Suprapubic skin (tissue), 4 donors: ENCODE results near the gene KRTAP10-3.

Experiments used
- EP300 ChIP-seq: sonication (generic); formaldehyde crosslinking; IDR thresholded peaks from one replicate; pipeline ENCODE4 v1.6.1; 2017; ENCODE audit warnings: antibody characterized with exemption
- POLR2A ChIP-seq, 2 donors: fragments of 450-650 bp; IDR thresholded peaks; one replicate each; pipeline ENCODE4 v1.6.1; 2017; ENCODE audit warnings: antibody characterized with exemption in 2 of 2, mild to moderate bottlenecking in 2 of 2, moderate library complexity in 2 of 2
- POLR2AphosphoS5 ChIP-seq, 3 donors: sonication (generic); formaldehyde crosslinking; IDR thresholded peaks; one replicate each; pipeline ENCODE4 v1.6.1; 2017; ENCODE audit warnings: antibody characterized with exemption in 3 of 3
- TF ChIP-seq, protein P1 (sequence below), 2 donors: fragments of 200-600 bp in 1 of 2; fragments of 450-650 bp in 1 of 2; sonication (generic) in 1 of 2; IDR thresholded peaks; one replicate each; pipeline ENCODE4 v1.5.1; 2016 to 2019; ENCODE audit warnings: antibody characterized with exemption in 2 of 2, mild to moderate bottlenecking in 1 of 2, moderate library complexity in 1 of 2

DNA sequence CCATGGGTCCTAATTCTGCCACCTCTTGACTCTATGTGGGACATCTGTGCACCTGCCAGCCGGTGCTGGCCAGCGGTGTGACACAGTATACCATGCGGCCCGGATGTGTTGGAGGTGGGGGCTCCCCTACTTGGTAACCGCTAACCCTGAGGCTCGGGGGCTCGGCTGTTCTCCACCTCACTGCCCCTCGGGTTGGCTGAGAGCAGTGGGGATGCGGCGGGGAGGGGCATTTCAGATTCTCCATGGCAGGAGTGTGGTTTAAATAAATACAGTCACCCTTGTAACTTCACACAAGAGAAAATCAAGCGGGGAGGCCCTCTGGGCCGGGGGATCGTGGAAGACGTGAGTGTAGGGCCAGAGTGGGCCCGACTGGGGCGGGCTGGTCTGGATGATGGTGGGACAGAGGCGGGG lies 29.6 kb downstream of the KRTAP10-3 start:
- TF ChIP-seq, protein P1, sequence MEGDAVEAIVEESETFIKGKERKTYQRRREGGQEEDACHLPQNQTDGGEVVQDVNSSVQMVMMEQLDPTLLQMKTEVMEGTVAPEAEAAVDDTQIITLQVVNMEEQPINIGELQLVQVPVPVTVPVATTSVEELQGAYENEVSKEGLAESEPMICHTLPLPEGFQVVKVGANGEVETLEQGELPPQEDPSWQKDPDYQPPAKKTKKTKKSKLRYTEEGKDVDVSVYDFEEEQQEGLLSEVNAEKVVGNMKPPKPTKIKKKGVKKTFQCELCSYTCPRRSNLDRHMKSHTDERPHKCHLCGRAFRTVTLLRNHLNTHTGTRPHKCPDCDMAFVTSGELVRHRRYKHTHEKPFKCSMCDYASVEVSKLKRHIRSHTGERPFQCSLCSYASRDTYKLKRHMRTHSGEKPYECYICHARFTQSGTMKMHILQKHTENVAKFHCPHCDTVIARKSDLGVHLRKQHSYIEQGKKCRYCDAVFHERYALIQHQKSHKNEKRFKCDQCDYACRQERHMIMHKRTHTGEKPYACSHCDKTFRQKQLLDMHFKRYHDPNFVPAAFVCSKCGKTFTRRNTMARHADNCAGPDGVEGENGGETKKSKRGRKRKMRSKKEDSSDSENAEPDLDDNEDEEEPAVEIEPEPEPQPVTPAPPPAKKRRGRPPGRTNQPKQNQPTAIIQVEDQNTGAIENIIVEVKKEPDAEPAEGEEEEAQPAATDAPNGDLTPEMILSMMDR (IDR thresholded peaks at IDR 0.05) = no peak
- TF ChIP-seq EP300 (no peak), POLR2AphosphoS5 (IDR thresholded peaks at IDR 0.05) (no peak), POLR2A (IDR thresholded peaks at IDR 0.05) (no peak)
